ENCODE results near the gene MAST3. TPM values are rescaled to one million over a fixed set of nuclear protein-coding genes. Genes with fewer than 3 reads are reported as not detected.

Gene MAST3
- total and polyA plus RNA-seq, 4 donors: 4.3 to 10.6 (median 6.7) TPM

GRCh38 chr19:18149596-18149975, 52.0 kb downstream of the MAST3 start:
- Histone ChIP-seq H3K9ac (ENCODE audit: low read depth in 1 of 2, low read length in 2 of 2) (no peak overlapping the region), H3K4me1 (ENCODE audit: control insufficient read depth in 4 of 4, insufficient read depth in 4 of 4, low read length in 3 of 4) (peaks cover 11 to 31% (median 24%) of the 10 kb centered on the region in 4 donors), H3K27ac (ENCODE audit: low read depth in 1 of 2, low read length in 2 of 2) (no peak overlapping the region), H3K9me3 (ENCODE audit: control insufficient read depth in 4 of 4, low read length in 3 of 4) (no peaks in the 10 kb centered on the region), H3K4me3 (ENCODE audit: low read depth in 1 of 3, low read length in 3 of 3) (no peak overlapping the region), H3K27me3 (ENCODE audit: control insufficient read depth in 4 of 4, insufficient read depth in 4 of 4, low read length in 3 of 4) (no peaks in the 10 kb centered on the region), H3K36me3 (ENCODE audit: control insufficient read depth in 4 of 4, insufficient read depth in 3 of 4, low read depth in 1 of 4, low read length in 3 of 4) (peaks cover 16 to 28% (median 21%) of the 10 kb centered on the region in 4 donors)
- 81% methylated on average over 16 of the region's 16 CpGs for WGBS
- no peak for DNase-seq (ENCODE audit: low spot score)
- TF ChIP-seq HNF4A (conservative IDR thresholded peaks at IDR 0.05) (no peak), NR2F2 (IDR thresholded peaks at IDR 0.05) (no peak), ATF3 (IDR thresholded peaks at IDR 0.05) (no peak), JUND (IDR thresholded peaks at IDR 0.05) (no peak), RXRA (IDR thresholded peaks at IDR 0.05) (no peak), YY1 (IDR thresholded peaks at IDR 0.05) (no peak), SP1 (IDR thresholded peaks at IDR 0.05) (no peak), GABPA (IDR thresholded peaks at IDR 0.05 in 1 of 2, conservative IDR thresholded peaks at IDR 0.05 in 1 of 2) (no peak), MAX (IDR thresholded peaks at IDR 0.05) (no peak), FOXA2 (IDR thresholded peaks at IDR 0.05) (no peak), CTCF (IDR thresholded peaks at IDR 0.05; ENCODE audit: low read depth, low read length, missing input control) (no peak), RAD21 (IDR thresholded peaks at IDR 0.05) (no peak), EGR1 (IDR thresholded peaks at IDR 0.05; ENCODE audit: low read depth in 2 of 2) (no peak), TAF1 (conservative IDR thresholded peaks at IDR 0.05) (no peak)
- TF ChIP-seq, protein P1, sequence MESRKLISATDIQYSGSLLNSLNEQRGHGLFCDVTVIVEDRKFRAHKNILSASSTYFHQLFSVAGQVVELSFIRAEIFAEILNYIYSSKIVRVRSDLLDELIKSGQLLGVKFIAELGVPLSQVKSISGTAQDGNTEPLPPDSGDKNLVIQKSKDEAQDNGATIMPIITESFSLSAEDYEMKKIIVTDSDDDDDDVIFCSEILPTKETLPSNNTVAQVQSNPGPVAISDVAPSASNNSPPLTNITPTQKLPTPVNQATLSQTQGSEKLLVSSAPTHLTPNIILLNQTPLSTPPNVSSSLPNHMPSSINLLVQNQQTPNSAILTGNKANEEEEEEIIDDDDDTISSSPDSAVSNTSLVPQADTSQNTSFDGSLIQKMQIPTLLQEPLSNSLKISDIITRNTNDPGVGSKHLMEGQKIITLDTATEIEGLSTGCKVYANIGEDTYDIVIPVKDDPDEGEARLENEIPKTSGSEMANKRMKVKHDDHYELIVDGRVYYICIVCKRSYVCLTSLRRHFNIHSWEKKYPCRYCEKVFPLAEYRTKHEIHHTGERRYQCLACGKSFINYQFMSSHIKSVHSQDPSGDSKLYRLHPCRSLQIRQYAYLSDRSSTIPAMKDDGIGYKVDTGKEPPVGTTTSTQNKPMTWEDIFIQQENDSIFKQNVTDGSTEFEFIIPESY (IDR thresholded peaks at IDR 0.05): no peak
- TF ChIP-seq, protein P2, sequence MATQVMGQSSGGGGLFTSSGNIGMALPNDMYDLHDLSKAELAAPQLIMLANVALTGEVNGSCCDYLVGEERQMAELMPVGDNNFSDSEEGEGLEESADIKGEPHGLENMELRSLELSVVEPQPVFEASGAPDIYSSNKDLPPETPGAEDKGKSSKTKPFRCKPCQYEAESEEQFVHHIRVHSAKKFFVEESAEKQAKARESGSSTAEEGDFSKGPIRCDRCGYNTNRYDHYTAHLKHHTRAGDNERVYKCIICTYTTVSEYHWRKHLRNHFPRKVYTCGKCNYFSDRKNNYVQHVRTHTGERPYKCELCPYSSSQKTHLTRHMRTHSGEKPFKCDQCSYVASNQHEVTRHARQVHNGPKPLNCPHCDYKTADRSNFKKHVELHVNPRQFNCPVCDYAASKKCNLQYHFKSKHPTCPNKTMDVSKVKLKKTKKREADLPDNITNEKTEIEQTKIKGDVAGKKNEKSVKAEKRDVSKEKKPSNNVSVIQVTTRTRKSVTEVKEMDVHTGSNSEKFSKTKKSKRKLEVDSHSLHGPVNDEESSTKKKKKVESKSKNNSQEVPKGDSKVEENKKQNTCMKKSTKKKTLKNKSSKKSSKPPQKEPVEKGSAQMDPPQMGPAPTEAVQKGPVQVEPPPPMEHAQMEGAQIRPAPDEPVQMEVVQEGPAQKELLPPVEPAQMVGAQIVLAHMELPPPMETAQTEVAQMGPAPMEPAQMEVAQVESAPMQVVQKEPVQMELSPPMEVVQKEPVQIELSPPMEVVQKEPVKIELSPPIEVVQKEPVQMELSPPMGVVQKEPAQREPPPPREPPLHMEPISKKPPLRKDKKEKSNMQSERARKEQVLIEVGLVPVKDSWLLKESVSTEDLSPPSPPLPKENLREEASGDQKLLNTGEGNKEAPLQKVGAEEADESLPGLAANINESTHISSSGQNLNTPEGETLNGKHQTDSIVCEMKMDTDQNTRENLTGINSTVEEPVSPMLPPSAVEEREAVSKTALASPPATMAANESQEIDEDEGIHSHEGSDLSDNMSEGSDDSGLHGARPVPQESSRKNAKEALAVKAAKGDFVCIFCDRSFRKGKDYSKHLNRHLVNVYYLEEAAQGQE (IDR thresholded peaks at IDR 0.05): no peak

Measured in liver (tissue), 9 donors.